Measurements from ENCODE around the gene VIPR2.

VIPR2 gene

GRCh38 chr7:159158125-159158887 is 13.6 kb upstream of the VIPR2 start:
- DNase-seq (ENCODE audit: low read depth in 2 of 2): no peak

GRCh38 chr7:159157714-159158113 is 13.0 kb upstream of the VIPR2 start:
- DNase-seq (ENCODE audit: low read depth in 2 of 2): no peak

GRCh38 chr7:159156436-159157245 is 12.0 kb upstream of the VIPR2 start:
- no peak for DNase-seq (ENCODE audit: low read depth in 2 of 2)

GRCh38 chr7:159155410-159155809 is 10.7 kb upstream of the VIPR2 start:
- no peak for DNase-seq (ENCODE audit: low read depth in 2 of 2)

DNA sequence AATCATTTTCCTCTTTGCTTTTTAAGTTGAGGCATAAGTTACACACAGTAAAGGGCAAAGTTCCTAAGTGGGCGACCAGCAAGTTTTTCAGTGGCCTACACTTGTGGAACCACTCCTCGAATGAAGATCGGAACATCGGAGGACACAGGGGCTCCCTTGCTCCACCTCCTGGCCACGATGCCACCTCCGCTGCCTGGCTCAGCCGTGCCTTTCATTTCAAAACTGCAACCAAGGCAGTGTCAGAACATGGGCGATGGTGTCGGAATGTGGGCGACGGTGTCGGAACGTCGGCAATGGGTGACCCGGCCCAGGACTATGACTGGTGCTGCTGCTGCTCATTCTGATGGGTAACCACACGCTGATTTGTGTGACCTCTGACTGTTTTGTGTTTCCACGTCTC is 9.6 kb upstream of the VIPR2 start:
- DNase-seq (ENCODE audit: low read depth in 2 of 2): no peak

- no peak for DNase-seq (ENCODE audit: low read depth in 2 of 2)
These were observed 8.8 kb upstream of the VIPR2 start for GRCh38 chr7:159153511-159153910.

DNA sequence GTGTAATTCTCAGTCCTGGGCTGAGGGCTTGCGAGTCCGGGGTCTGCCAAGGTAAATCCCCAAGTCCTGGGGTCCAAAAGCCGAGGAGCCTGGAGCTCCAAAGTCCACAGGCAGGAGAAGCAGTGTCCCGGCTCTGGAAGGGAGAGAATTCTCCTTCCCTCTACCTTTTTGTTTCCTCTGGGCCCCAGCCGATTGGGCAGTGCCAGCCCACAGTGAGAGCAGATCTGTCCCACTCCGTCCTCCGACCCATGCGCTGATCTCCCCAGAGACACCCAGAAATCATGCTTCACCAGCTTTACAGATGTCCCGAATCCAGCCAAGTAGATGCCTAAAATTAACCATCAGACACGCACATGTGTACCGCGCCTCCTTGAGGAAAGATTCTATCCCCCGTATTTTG is 8.1 kb upstream of the VIPR2 start:
- DNase-seq (ENCODE audit: low read depth in 2 of 2): no peak

GRCh38 chr7:159151231-159151630 is 6.6 kb upstream of the VIPR2 start:
- DNase-seq (ENCODE audit: low read depth in 2 of 2): no peak

- DNase-seq (ENCODE audit: low read depth in 2 of 2): no peak
These were observed 4.8 kb upstream of the VIPR2 start for GRCh38 chr7:159149488-159149887.

- DNase-seq (ENCODE audit: low read depth in 2 of 2): no peak
These were observed 4.0 kb upstream of the VIPR2 start for GRCh38 chr7:159148430-159149395.

DNA sequence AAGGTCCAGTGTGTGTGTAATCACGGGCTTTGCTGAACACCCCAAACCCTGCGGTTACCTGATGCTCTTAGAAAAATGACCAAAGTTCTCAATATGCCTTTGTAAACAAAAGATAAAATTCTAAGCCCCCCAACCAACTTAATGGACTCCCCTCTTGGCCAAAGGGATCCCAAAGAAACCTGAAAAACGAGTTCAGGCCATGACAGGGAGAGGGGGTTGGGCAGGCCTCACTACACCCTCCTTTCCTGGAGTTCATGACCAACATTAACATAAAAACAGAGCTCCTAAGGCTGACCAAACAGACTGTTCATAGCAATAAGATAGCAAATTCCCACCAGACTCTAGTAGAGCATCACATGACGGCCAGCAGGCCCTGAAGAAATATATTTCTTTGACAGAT is 3.0 kb upstream of the VIPR2 start:
- DNase-seq (ENCODE audit: low read depth in 2 of 2): no peak

DNA sequence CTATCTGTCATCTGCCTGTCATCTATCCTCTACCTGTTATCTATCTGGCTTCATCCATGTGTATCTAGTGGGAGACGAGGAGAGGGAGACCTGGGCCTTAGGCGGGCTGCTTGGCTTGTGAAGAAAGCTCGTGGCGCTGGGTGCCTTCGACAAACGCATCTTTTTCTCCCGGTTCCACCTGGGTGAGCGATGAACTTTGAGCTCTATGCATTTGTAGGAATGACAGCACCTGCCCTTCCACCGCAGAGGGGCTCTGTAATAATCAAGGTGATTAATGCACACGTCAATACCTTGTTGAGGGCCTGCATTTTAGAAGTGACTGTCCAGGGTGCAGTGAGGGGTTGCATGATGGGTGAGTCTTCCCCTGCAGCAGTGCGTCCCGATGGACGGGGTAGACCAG is 2.6 kb upstream of the VIPR2 start:
- no peak for DNase-seq (ENCODE audit: low read depth in 2 of 2)

DNA sequence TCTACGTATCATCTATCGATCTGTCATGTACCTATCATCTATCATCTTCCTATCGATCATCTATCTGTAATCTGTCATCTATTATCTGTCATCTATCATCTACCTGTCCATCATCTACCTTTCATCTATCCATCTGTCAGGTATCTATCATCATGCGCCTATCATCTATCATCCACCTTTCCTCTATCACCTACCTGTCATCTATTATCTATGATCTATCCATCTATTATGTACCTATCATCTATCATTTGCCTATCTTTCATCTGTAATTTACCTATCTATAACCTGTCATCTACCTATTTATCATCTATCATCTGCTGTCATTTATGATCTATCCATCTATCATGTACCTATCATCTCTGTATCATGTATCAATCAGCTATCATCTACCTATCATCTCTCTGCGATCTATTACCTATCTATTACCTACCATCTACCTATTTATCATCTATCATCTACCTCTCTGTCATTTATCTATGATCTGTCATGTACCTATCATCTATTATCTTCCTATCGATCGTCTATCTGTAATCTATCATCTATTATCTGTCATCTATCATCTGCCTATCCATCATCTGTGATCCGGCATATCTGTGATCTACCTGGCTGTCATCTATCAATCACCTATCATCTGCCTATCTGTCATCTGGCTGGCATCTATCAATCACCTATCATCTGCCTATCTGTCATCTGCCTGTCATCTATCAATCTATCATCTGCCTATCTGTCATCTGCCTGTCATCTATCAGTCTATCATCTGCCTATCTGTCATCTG is 1.6 kb upstream of the VIPR2 start:
- DNase-seq (ENCODE audit: low read depth in 2 of 2): no peak

DNA sequence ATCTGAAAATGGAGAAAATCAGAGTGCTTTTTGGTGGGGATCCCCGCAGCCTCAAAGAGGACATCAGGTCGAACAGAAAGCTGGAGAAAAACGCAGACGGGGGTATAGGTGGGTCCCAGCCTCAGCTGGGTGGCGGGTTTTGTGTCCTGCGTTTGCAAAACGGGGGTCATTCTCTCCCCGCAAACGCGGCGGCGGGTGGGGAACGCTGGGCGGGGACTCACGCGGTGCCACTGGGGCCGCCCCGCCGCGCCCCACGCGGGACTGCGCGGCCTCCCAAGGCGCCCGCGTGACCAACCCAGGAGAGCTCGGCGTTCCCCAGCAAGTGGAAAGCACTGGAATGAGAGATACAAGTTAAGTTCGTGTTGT is 806 bp upstream of the VIPR2 start:
- DNase-seq (ENCODE audit: low read depth in 2 of 2): no peak

GRCh38 chr7:159143780-159144757 is 598 bp downstream of the VIPR2 start:
- peak; percentile 13 to 14 for DNase-seq (ENCODE audit: low read depth in 2 of 2)

DNA sequence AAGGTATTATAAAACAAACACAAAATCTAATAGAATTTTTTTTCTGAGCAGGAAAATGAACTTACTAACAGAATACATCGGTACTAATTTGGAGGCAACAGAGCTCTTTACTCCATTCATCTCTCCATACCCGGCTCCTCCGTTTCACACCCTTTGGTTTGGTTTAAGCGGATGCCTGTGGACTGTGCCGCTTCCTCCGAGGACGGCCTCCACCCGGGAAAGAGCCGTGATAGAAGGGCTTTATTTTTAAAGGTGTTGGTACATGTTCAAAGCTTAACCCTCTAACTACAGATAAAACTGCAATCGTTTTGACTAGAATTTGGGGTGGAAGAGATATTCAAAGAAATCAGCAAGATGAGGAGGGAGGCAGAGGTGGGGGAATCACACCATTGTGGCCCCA is 1.9 kb downstream of the VIPR2 start:
- no peak for DNase-seq (ENCODE audit: low read depth in 2 of 2)

DNA sequence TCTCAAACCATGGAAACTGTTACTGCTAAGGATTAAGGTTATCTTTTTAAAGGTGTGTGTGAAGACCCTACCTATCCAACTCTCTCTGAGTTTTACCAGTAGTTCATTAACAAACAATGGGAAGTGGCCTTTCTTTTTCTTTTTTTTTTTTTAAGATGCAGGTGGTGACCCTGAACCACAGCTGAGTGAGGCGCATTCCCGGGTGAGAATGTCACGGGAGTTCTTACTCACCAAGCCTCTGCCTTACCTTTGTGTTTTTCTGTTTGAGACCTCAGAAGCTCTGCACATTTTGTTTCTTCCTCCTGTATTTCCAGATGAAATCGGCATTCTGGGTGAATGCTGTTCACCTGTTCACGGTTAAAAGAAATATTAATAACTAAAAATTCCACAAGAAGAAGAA is 2.5 kb downstream of the VIPR2 start:
- DNase-seq (ENCODE audit: low read depth in 2 of 2): no peak

DNA sequence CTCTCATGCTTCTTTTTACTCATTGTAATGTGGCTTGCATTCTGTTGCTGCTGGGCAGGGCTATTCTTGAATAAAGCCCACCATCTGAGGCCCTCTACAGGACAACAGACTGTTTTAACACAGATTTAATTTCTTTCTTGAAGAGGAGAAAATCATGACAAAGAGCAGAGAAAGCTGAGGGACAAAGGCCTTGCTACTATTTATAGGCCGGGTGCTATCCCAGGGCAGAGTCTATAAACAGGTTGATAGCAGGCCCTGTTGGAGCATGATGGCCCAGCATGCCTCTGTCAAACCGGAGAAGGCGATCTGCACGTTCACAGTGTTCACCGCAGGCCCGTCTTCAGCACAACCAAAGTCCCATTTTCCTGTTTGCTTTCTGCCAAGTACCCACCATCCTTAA is 3.0 kb downstream of the VIPR2 start:
- no peak for DNase-seq (ENCODE audit: low read depth in 2 of 2)

DNA sequence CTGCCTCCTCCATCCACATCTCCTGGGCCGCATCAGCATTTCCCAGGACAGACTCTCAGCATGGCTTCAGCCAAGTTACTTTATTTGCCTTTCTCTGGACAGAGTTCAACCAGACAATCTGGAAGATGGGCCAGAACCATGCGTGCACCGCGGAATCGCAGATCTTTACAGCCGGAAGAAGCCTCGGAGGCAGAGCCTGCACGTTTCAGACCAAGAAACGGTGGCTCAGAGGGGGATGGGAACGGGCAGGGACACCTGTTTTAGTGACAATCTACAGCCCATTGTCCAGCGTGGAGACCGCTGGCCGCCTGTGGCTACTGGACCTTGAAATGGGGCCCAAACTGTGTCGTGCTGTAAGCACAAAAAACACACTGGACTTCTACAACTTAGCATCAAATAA is 3.5 kb downstream of the VIPR2 start:
- no peak for DNase-seq (ENCODE audit: low read depth in 2 of 2)
